H1 (cell line): ENCODE data around the gene PTPRD. TPM values are rescaled to one million over a fixed set of nuclear protein-coding genes. Genes with fewer than 3 reads are reported as not detected.

ENCODE experiments used
- CTCF ChIA-PET: fragments of 300-600 bp; sonication (Branson Sonifier 250); formaldehyde crosslinking; loops from one replicate; lab custom pipeline; 2021; ENCODE audit not compliant: partially characterized antibody; lab: Charles Lee
- POLR2A ChIA-PET: fragments of 300-600 bp; sonication (Branson Sonifier 250); formaldehyde crosslinking; loops from one replicate; lab custom pipeline; 2021; ENCODE audit warnings: inconsistent platforms; ENCODE audit not compliant: partially characterized antibody; lab: Charles Lee
- DNase-seq, 2 experiments: peaks; one replicate each; pipeline versions ENCODE4 v3.0.0 to v3.0.0-alpha.2; 2010 to 2022; ENCODE audit warnings: low spot score in 2 of 2, low read depth in 1 of 2, mixed read lengths in 1 of 2
- FAIRE-seq: peaks from 2 replicates; lab custom pipeline; 2011; peaks lifted over from hg19 to GRCh38; lab: Jason Lieb, UNC
- H2AFZ ChIP-seq: 2 replicates; pipeline ENCODE4 v1.8.1; 2012; ENCODE audit warnings: low read length, inconsistent platforms
- H2AK5ac ChIP-seq: 2 replicates; pipeline ENCODE4 v1.6.1; 2013; ENCODE audit warnings: low read depth, low read length
- H2BK120ac ChIP-seq: replicated peaks from 2 replicates; pipeline ENCODE3; 2013; ENCODE audit warnings: low read depth, low read length, inconsistent platforms
- H2BK12ac ChIP-seq: 2 replicates; pipeline ENCODE4 v1.6.1; 2013; ENCODE audit warnings: low read depth, low read length
- H2BK15ac ChIP-seq: 2 replicates; pipeline ENCODE4 v1.6.1; 2013; ENCODE audit warnings: low read length
- H2BK20ac ChIP-seq: 2 replicates; pipeline ENCODE4 v1.6.1; 2013; ENCODE audit warnings: low read length
- H2BK5ac ChIP-seq: 2 replicates; pipeline ENCODE4 v1.6.1; 2013; ENCODE audit warnings: low read depth, low read length
- H3K14ac ChIP-seq: 2 replicates; pipeline ENCODE4 v1.6.1; 2013; ENCODE audit warnings: inconsistent platforms; ENCODE audit not compliant: insufficient read length
- H3K18ac ChIP-seq: 2 replicates; pipeline ENCODE4 v1.6.1; 2013; ENCODE audit warnings: low read length; ENCODE audit errors: extremely low read depth
- H3K23ac ChIP-seq: 2 replicates; pipeline ENCODE4 v1.6.1; 2013; ENCODE audit warnings: inconsistent platforms; ENCODE audit not compliant: insufficient read length
- H3K23me2 ChIP-seq: 2 replicates; pipeline ENCODE4 v1.6.1; 2013; ENCODE audit warnings: low read depth, low read length
- H3K27ac ChIP-seq: 2 replicates; pipeline ENCODE4 v1.6.1; 2011; ENCODE audit warnings: low read depth, low read length, inconsistent platforms
- H3K27me3 ChIP-seq, 4 experiments: replicated peaks in 1 of 4; 1 replicate in 1 of 4; 2 replicates in 3 of 4; pipeline versions ENCODE4 v1.6.1 to v1.8.1; 2011 to 2013; ENCODE audit warnings: low read length in 3 of 4, mild to moderate bottlenecking in 3 of 4, inconsistent platforms in 2 of 4, mixed read lengths in 2 of 4, moderate library complexity in 1 of 4; ENCODE audit not compliant: control insufficient read depth in 3 of 4, insufficient read depth in 3 of 4; ENCODE audit errors: extremely low read depth in 1 of 4
- H3K36me3 ChIP-seq, 4 experiments: 2 replicates each; pipeline versions ENCODE4 v1.6.1 to v1.8.1; 2011 to 2013; ENCODE audit warnings: mild to moderate bottlenecking in 4 of 4, low read length in 3 of 4, moderate library complexity in 2 of 4, control low read depth in 1 of 4, inconsistent platforms in 1 of 4; ENCODE audit not compliant: insufficient read depth in 4 of 4, control insufficient read depth in 2 of 4
- H3K4ac ChIP-seq: replicated peaks from 2 replicates; pipeline ENCODE3; 2013; ENCODE audit warnings: low read length, low read depth, mixed read lengths, inconsistent platforms; ENCODE audit not compliant: insufficient read length
- H3K4me1 ChIP-seq, 4 experiments: replicated peaks in 1 of 4; 1 replicate in 1 of 4; 2 replicates in 3 of 4; pipeline versions ENCODE4 v1.6.1 to v1.8.1; 2011 to 2013; ENCODE audit warnings: low read length in 3 of 4, inconsistent platforms in 2 of 4, mixed read lengths in 1 of 4; ENCODE audit not compliant: insufficient read depth in 4 of 4, control insufficient read depth in 3 of 4
- H3K4me2 ChIP-seq, 2 experiments: 2 replicates each; pipeline versions ENCODE4 v1.6.1 to v1.8.1; 2011 to 2013; ENCODE audit warnings: low read depth in 2 of 2, low read length in 2 of 2, control low read depth in 1 of 2, inconsistent platforms in 1 of 2, mild to moderate bottlenecking in 1 of 2; ENCODE audit not compliant: insufficient read depth in 1 of 2
- H3K4me3 ChIP-seq, 4 experiments: fragments of 200-600, 300-600 bp in 1 of 4; sonication (generic), shearing (Covaris generic), sonication (Bioruptor Twin) in 1 of 4; 2 replicates each; pipeline versions ENCODE4 v1.5.1 to v1.8.1; 2011 to 2016; ENCODE audit warnings: low read length in 4 of 4, low read depth in 3 of 4, control low read depth in 2 of 4, inconsistent platforms in 2 of 4, mild to moderate bottlenecking in 2 of 4, mixed read lengths in 1 of 4, moderate library complexity in 1 of 4; ENCODE audit not compliant: insufficient read depth in 2 of 4; ENCODE audit errors: extremely low read depth in 1 of 4
- H3K56ac ChIP-seq: replicated peaks from 2 replicates; pipeline ENCODE3; 2013; ENCODE audit warnings: low read depth, mild to moderate bottlenecking, mixed read lengths, low read length, inconsistent platforms; ENCODE audit not compliant: insufficient read length
- H3K79me1 ChIP-seq: 2 replicates; pipeline ENCODE4 v1.6.1; 2013; ENCODE audit warnings: low read depth, low read length, control low read depth
- H3K79me2 ChIP-seq, 2 experiments: 2 replicates each; pipeline versions ENCODE4 v1.6.1 to v1.8.1; 2012 to 2013; ENCODE audit warnings: low read length in 2 of 2, mild to moderate bottlenecking in 2 of 2, inconsistent platforms in 1 of 2; ENCODE audit not compliant: insufficient read depth in 2 of 2, control insufficient read depth in 1 of 2
- H3K9ac ChIP-seq, 4 experiments: replicated peaks in 1 of 4; 1 replicate in 1 of 4; 2 replicates in 3 of 4; pipeline versions ENCODE4 v1.6.1 to v1.8.1; 2011 to 2013; ENCODE audit warnings: low read depth in 3 of 4, low read length in 3 of 4, control low read depth in 2 of 4, mild to moderate bottlenecking in 2 of 4, moderate library complexity in 2 of 4, inconsistent platforms in 1 of 4; ENCODE audit errors: extremely low read depth in 1 of 4
- H3K9me3 ChIP-seq, 2 experiments: 2 replicates each; pipeline versions ENCODE4 v1.6.1 to v1.8.1; 2012 to 2013; ENCODE audit warnings: mild to moderate bottlenecking in 2 of 2, moderate library complexity in 2 of 2, control low read depth in 1 of 2, inconsistent platforms in 1 of 2, low read depth in 1 of 2, low read length in 1 of 2, mixed read lengths in 1 of 2; ENCODE audit not compliant: insufficient read depth in 2 of 2
- H4K20me1 ChIP-seq, 2 experiments: replicated peaks in 1 of 2; 2 replicates each; pipeline versions ENCODE3 to v1.8.1; 2011 to 2013; ENCODE audit warnings: inconsistent platforms in 2 of 2, low read length in 2 of 2, mild to moderate bottlenecking in 1 of 2; ENCODE audit not compliant: insufficient read depth in 2 of 2, control insufficient read depth in 1 of 2
- H4K5ac ChIP-seq: 2 replicates; pipeline ENCODE4 v1.6.1; 2013; ENCODE audit warnings: low read length, low read depth, mixed read lengths, inconsistent platforms; ENCODE audit not compliant: insufficient read length
- H4K8ac ChIP-seq: 2 replicates; pipeline ENCODE4 v1.8.0; 2013; ENCODE audit warnings: mild to moderate bottlenecking, moderate library complexity, low read length, inconsistent platforms; ENCODE audit not compliant: insufficient read depth; ENCODE audit errors: extremely low read depth
- H4K91ac ChIP-seq: replicated peaks from 2 replicates; pipeline ENCODE3; 2013; ENCODE audit warnings: low read length, mixed read lengths, inconsistent platforms; ENCODE audit not compliant: insufficient read length
- ASH2L ChIP-seq: fragments of 200-600, 300-600 bp; sonication (generic); IDR thresholded peaks from one replicate; pipeline ENCODE4 v1.7.1; 2017; ENCODE audit warnings: low read length
- KDM4A ChIP-seq: IDR thresholded peaks from one replicate; pipeline ENCODE4 v1.7.1; 2012; ENCODE audit warnings: low read depth, mild to moderate bottlenecking, moderate library complexity, low read length, inconsistent platforms; ENCODE audit not compliant: severe bottlenecking
- NANOG ChIP-seq: IDR thresholded peaks from 2 replicates; pipeline ENCODE4 v1.6.1; 2011; ENCODE audit warnings: low read length, low read depth, mild to moderate bottlenecking, inconsistent platforms; ENCODE audit not compliant: insufficient read depth, poor library complexity, severe bottlenecking
- SP1 ChIP-seq: IDR thresholded peaks from 2 replicates; pipeline ENCODE4 v1.6.1; 2011; ENCODE audit warnings: low read depth, low read length
- TAF7 ChIP-seq: optimal IDR thresholded peaks from 2 replicates; pipeline ENCODE3; 2011; ENCODE audit warnings: low read depth, mild to moderate bottlenecking, inconsistent platforms, low read length, moderate library complexity, borderline replicate concordance
- TBP ChIP-seq: IDR thresholded peaks from 2 replicates; pipeline ENCODE4 v1.6.1; 2011; ENCODE audit warnings: low read depth, low read length, improper control_type of control experiment
- WGBS, 2 experiments: shearing (Covaris generic) in 1 of 2; methylation state at CpG; one replicate each; pipeline versions ENCODE4 v1.1.6 to v1.1.7; 2013 to 2015; ENCODE audit warnings: low lambda C conversion rate in 2 of 2, mixed read lengths in 2 of 2, inconsistent platforms in 1 of 2, low coverage in 1 of 2, missing lambda C conversion rate in 1 of 2; ENCODE audit not compliant: insufficient replicate concordance in 2 of 2, insufficient coverage in 1 of 2, insufficient read length in 1 of 2; ENCODE audit errors: extremely low coverage in 1 of 2, missing lambda C conversion rate in 1 of 2; 5-methylcytosine and 5-hydroxymethylcytosine counted together
- polyA plus RNA-seq, 7 experiments: library from polyadenylated mRNA; depleted of rRNA in 3 of 7; stranded (reverse) in 5 of 7; unstranded in 2 of 7; fragments of >200 nt in 5 of 7; fragments of 200-250 nt in 2 of 7; gene quantifications; 1 replicate in 5 of 7; 2 replicates in 1 of 7; 4 replicates in 1 of 7; pipeline versions ENCODE4 v1.2.1 to v1.2.3, GENCODE V29; 2011 to 2013; ENCODE audit warnings: missing spikeins in 2 of 7, mixed read lengths in 2 of 7
- total RNA-seq: library from RNA; stranded (reverse); fragmentation: NEBNext Ultra II Directional; extraction: Animal tissue kit (Norgen Biotek cat#: 25700); gene quantifications from 2 replicates; pipeline ENCODE4 v1.2.1, GENCODE V29; 2021

Gene PTPRD
- total and polyA plus RNA-seq, 2 of the 8 experiments (the other 6 are each of a cell fraction or from before 2014, with no cell fraction given): 17.2 to 77.0 TPM

DNA sequence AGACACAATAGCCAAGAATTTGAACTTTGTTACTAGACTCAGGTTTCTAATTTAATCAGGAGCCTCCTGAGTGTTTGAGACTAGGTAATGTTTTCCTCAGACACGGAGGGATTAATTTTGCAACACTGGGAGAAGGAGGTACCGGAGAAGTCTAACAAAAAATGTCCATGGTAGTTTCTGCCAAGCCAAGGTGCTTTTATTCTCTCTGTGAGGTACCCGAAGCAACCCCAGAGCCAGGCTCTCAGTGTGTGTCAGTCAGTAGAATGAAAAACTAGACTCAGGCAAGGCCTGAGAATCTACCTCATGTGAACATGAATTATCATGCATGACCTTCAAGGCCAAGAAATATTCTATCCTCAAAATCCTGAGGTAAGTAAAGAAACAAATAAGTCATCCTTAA lies 1832.4 kb downstream of the PTPRD start:
- H2BK120ac ChIP-seq: no peak overlapping the region
- H3K27me3 ChIP-seq: no peaks in the 10 kb centered on the region
- ChIA-PET POLR2A (interaction anchor here (1.2 kb wide), 1 partner anchor 17 kb away, joined by 3 read pairs; no protein-coding TSS in a partner anchor), CTCF (interaction anchor here (0.6 to 1.1 kb wide), 3 partner anchors 75 to 232 kb away, joined by 3 read pairs; no protein-coding TSS in a partner anchor)
- no peak overlapping the region for H3K4me2 ChIP-seq
- H2BK5ac ChIP-seq: no peak overlapping the region
- H2BK12ac ChIP-seq: no peak overlapping the region
- H3K23ac ChIP-seq: no peak overlapping the region
- H4K8ac ChIP-seq: no peak overlapping the region
- TF ChIP-seq KDM4A (no peak), TAF7 (no peak), ASH2L (no peak), TBP (no peak), SP1 (no peak), NANOG (no peak)
- TF ChIP-seq, all 59 proteins: peak for 0
- Histone ChIP-seq H3K23me2 (no peaks in the 10 kb centered on the region), H3K9me3 (no peaks in the 10 kb centered on the region), H3K79me2 (peaks cover 0 to 5% of the 10 kb centered on the region in 2 experiments; a peak in 1 of 4 replicates), H3K18ac (no peak overlapping the region), H3K27ac (no peak overlapping the region), H3K56ac (no peak overlapping the region), H2BK20ac (no peak overlapping the region), H3K36me3 (no peaks in the 10 kb centered on the region), H3K9ac (no peak overlapping the region), H2AFZ (no peak overlapping the region), H3K4me3 (no peak overlapping the region), H3K4me1 (peaks cover 1 to 5% (median 3%) of the 10 kb centered on the region in 4 experiments; a peak in 4 of 7 replicates), H2AK5ac (no peak overlapping the region), H3K4ac (no peak overlapping the region), H4K91ac (no peak overlapping the region), H4K5ac (no peak overlapping the region), H3K79me1 (no peaks in the 10 kb centered on the region; the same call in 1 of the 2 replicates), H2BK15ac (no peak overlapping the region), H3K14ac (no peak overlapping the region), H4K20me1 (no peaks in the 10 kb centered on the region)
- DNase-seq (no peak), FAIRE-seq (no peak)
- 79% methylated on average over 3 of the region's 3 CpGs; no CpG with 5 or more reads in 1 of the 2 experiments for WGBS, 2 experiments
